ENCODE measurements around the gene FAM83C.
A peak's percentile ranks its signal among the peaks of the same experiment; 100 is the strongest.
"Not testable (repeated sequence)": the region's sequence is repeated elsewhere in the genome, so short reads cannot be mapped to it uniquely, and the experiment has no call there.

FAM83C gene

GRCh38 chr20:35318502-35319157 lies 26.4 kb upstream of the FAM83C start:
- H3K27me3 ChIP-seq (ENCODE audit: control insufficient read depth in 1 of 2, insufficient read depth in 2 of 2, low read length in 2 of 2): no peaks in the 10 kb centered on the region
- H3K36me3 ChIP-seq (ENCODE audit: control insufficient read depth in 1 of 2, insufficient read depth in 2 of 2, low read length in 2 of 2): peaks cover 0 to 16% of the 10 kb centered on the region in 2 donors
- peak overlapping the region; percentile 66 for H3K27ac ChIP-seq (ENCODE audit: low read depth, low read length)
- no peak overlapping the region for H3K4me3 ChIP-seq (ENCODE audit: low read depth in 1 of 2, low read length in 2 of 2)
- H3K9ac ChIP-seq (ENCODE audit: low read depth in 1 of 2, low read length in 2 of 2): peak overlapping the region; percentile 5 to 24
- no peaks in the 10 kb centered on the region for H3K9me3 ChIP-seq (ENCODE audit: control insufficient read depth in 1 of 2, low read length in 2 of 2)
- H3K4me1 ChIP-seq (ENCODE audit: control insufficient read depth in 1 of 2, insufficient read depth in 2 of 2, low read length in 2 of 2): peaks cover 12 to 34% of the 10 kb centered on the region in 2 donors

GRCh38 chr20:35317416-35318210 lies 25.4 kb upstream of the FAM83C start:
- Histone ChIP-seq H3K27me3 (ENCODE audit: control insufficient read depth in 1 of 2, insufficient read depth in 2 of 2, low read length in 2 of 2) (no peaks in the 10 kb centered on the region), H3K4me1 (ENCODE audit: control insufficient read depth in 1 of 2, insufficient read depth in 2 of 2, low read length in 2 of 2) (peaks cover 12 to 34% of the 10 kb centered on the region in 2 donors), H3K4me3 (ENCODE audit: low read depth in 1 of 2, low read length in 2 of 2) (no peak overlapping the region), H3K36me3 (ENCODE audit: control insufficient read depth in 1 of 2, insufficient read depth in 2 of 2, low read length in 2 of 2) (peaks cover 0 to 16% of the 10 kb centered on the region in 2 donors), H3K9ac (ENCODE audit: low read depth in 1 of 2, low read length in 2 of 2) (peak overlapping the region; percentile 5 to 22), H3K9me3 (ENCODE audit: control insufficient read depth in 1 of 2, low read length in 2 of 2) (no peaks in the 10 kb centered on the region), H3K27ac (ENCODE audit: low read depth, low read length) (peak overlapping the region; percentile 13)

GRCh38 chr20:35316086-35316485 lies 23.9 kb upstream of the FAM83C start:
- H3K9me3 ChIP-seq (ENCODE audit: control insufficient read depth in 1 of 2, low read length in 2 of 2): no peaks in the 10 kb centered on the region
- H3K27me3 ChIP-seq (ENCODE audit: control insufficient read depth in 1 of 2, insufficient read depth in 2 of 2, low read length in 2 of 2): no peaks in the 10 kb centered on the region
- H3K9ac ChIP-seq (ENCODE audit: low read depth in 1 of 2, low read length in 2 of 2): no peak overlapping the region
- H3K36me3 ChIP-seq (ENCODE audit: control insufficient read depth in 1 of 2, insufficient read depth in 2 of 2, low read length in 2 of 2): peaks cover 0 to 16% of the 10 kb centered on the region in 2 donors
- no peak overlapping the region for H3K27ac ChIP-seq (ENCODE audit: low read depth, low read length)
- peaks cover 12 to 34% of the 10 kb centered on the region in 2 donors for H3K4me1 ChIP-seq (ENCODE audit: control insufficient read depth in 1 of 2, insufficient read depth in 2 of 2, low read length in 2 of 2)
- H3K4me3 ChIP-seq (ENCODE audit: low read depth in 1 of 2, low read length in 2 of 2): no peak overlapping the region

GRCh38 chr20:35315632-35316020 lies 23.4 kb upstream of the FAM83C start:
- H3K4me3 ChIP-seq (ENCODE audit: low read depth in 1 of 2, low read length in 2 of 2); H3K9me3 ChIP-seq (ENCODE audit: control insufficient read depth in 1 of 2, low read length in 2 of 2); H3K27ac ChIP-seq (ENCODE audit: low read depth, low read length); H3K9ac ChIP-seq (ENCODE audit: low read depth in 1 of 2, low read length in 2 of 2); H3K27me3 ChIP-seq (ENCODE audit: control insufficient read depth in 1 of 2, insufficient read depth in 2 of 2, low read length in 2 of 2): not testable (repeated sequence)
- Histone ChIP-seq H3K36me3 (ENCODE audit: control insufficient read depth in 1 of 2, insufficient read depth in 2 of 2, low read length in 2 of 2) (peaks cover 0 to 14% of the 10 kb centered on the region in 2 donors), H3K4me1 (ENCODE audit: control insufficient read depth in 1 of 2, insufficient read depth in 2 of 2, low read length in 2 of 2) (peaks cover 12 to 32% of the 10 kb centered on the region in 2 donors)

GRCh38 chr20:35314816-35315631 lies 22.8 kb upstream of the FAM83C start:
- Histone ChIP-seq H3K27ac (ENCODE audit: low read depth, low read length) (no peak overlapping the region), H3K9me3 (ENCODE audit: control insufficient read depth in 1 of 2, low read length in 2 of 2) (no peaks in the 10 kb centered on the region), H3K36me3 (ENCODE audit: control insufficient read depth in 1 of 2, insufficient read depth in 2 of 2, low read length in 2 of 2) (peaks cover 0 to 10% of the 10 kb centered on the region in 2 donors), H3K9ac (ENCODE audit: low read depth in 1 of 2, low read length in 2 of 2) (no peak overlapping the region), H3K4me1 (ENCODE audit: control insufficient read depth in 1 of 2, insufficient read depth in 2 of 2, low read length in 2 of 2) (peaks cover 12 to 26% of the 10 kb centered on the region in 2 donors), H3K4me3 (ENCODE audit: low read depth in 1 of 2, low read length in 2 of 2) (no peak overlapping the region), H3K27me3 (ENCODE audit: control insufficient read depth in 1 of 2, insufficient read depth in 2 of 2, low read length in 2 of 2) (no peaks in the 10 kb centered on the region)

- Histone ChIP-seq H3K27me3 (ENCODE audit: control insufficient read depth in 1 of 2, insufficient read depth in 2 of 2, low read length in 2 of 2) (no peaks in the 10 kb centered on the region), H3K27ac (ENCODE audit: low read depth, low read length) (no peak overlapping the region), H3K4me3 (ENCODE audit: low read depth in 1 of 2, low read length in 2 of 2) (no peak overlapping the region), H3K4me1 (ENCODE audit: control insufficient read depth in 1 of 2, insufficient read depth in 2 of 2, low read length in 2 of 2) (peaks cover 0 to 6% of the 10 kb centered on the region in 2 donors), H3K9ac (ENCODE audit: low read depth in 1 of 2, low read length in 2 of 2) (no peak overlapping the region), H3K36me3 (ENCODE audit: control insufficient read depth in 1 of 2, insufficient read depth in 2 of 2, low read length in 2 of 2) (peaks cover 0 to 25% of the 10 kb centered on the region in 2 donors), H3K9me3 (ENCODE audit: control insufficient read depth in 1 of 2, low read length in 2 of 2) (no peaks in the 10 kb centered on the region)
Measured at GRCh38 chr20:35312318-35312717, 20.1 kb upstream of the FAM83C start.

GRCh38 chr20:35311822-35312221 lies 19.6 kb upstream of the FAM83C start:
- Histone ChIP-seq H3K27me3 (ENCODE audit: control insufficient read depth in 1 of 2, insufficient read depth in 2 of 2, low read length in 2 of 2) (no peaks in the 10 kb centered on the region), H3K27ac (ENCODE audit: low read depth, low read length) (no peak overlapping the region), H3K4me3 (ENCODE audit: low read depth in 1 of 2, low read length in 2 of 2) (no peak overlapping the region), H3K4me1 (ENCODE audit: control insufficient read depth in 1 of 2, insufficient read depth in 2 of 2, low read length in 2 of 2) (peaks cover 0 to 8% of the 10 kb centered on the region in 2 donors), H3K9me3 (ENCODE audit: control insufficient read depth in 1 of 2, low read length in 2 of 2) (no peaks in the 10 kb centered on the region), H3K36me3 (ENCODE audit: control insufficient read depth in 1 of 2, insufficient read depth in 2 of 2, low read length in 2 of 2) (peaks cover 0 to 25% of the 10 kb centered on the region in 2 donors), H3K9ac (ENCODE audit: low read depth in 1 of 2, low read length in 2 of 2) (no peak overlapping the region)

GRCh38 chr20:35311409-35311808 lies 19.2 kb upstream of the FAM83C start:
- Histone ChIP-seq H3K36me3 (ENCODE audit: control insufficient read depth in 1 of 2, insufficient read depth in 2 of 2, low read length in 2 of 2) (peaks cover 0 to 26% of the 10 kb centered on the region in 2 donors), H3K4me1 (ENCODE audit: control insufficient read depth in 1 of 2, insufficient read depth in 2 of 2, low read length in 2 of 2) (peaks cover 0 to 13% of the 10 kb centered on the region in 2 donors), H3K27me3 (ENCODE audit: control insufficient read depth in 1 of 2, insufficient read depth in 2 of 2, low read length in 2 of 2) (no peaks in the 10 kb centered on the region), H3K27ac (ENCODE audit: low read depth, low read length) (no peak overlapping the region), H3K4me3 (ENCODE audit: low read depth in 1 of 2, low read length in 2 of 2) (no peak overlapping the region), H3K9me3 (ENCODE audit: control insufficient read depth in 1 of 2, low read length in 2 of 2) (no peaks in the 10 kb centered on the region), H3K9ac (ENCODE audit: low read depth in 1 of 2, low read length in 2 of 2) (no peak overlapping the region)

- Histone ChIP-seq H3K27me3 (ENCODE audit: control insufficient read depth in 1 of 2, insufficient read depth in 2 of 2, low read length in 2 of 2) (no peaks in the 10 kb centered on the region), H3K4me1 (ENCODE audit: control insufficient read depth in 1 of 2, insufficient read depth in 2 of 2, low read length in 2 of 2) (peaks cover 7 to 29% of the 10 kb centered on the region in 2 donors), H3K9me3 (ENCODE audit: control insufficient read depth in 1 of 2, low read length in 2 of 2) (no peaks in the 10 kb centered on the region), H3K36me3 (ENCODE audit: control insufficient read depth in 1 of 2, insufficient read depth in 2 of 2, low read length in 2 of 2) (peaks cover 7 to 21% of the 10 kb centered on the region in 2 donors), H3K4me3 (ENCODE audit: low read depth in 1 of 2, low read length in 2 of 2) (no peak overlapping the region), H3K9ac (ENCODE audit: low read depth in 1 of 2, low read length in 2 of 2) (peak overlapping the region in 1 of 2 donors; percentile 0), H3K27ac (ENCODE audit: low read depth, low read length) (no peak overlapping the region)
Measured at GRCh38 chr20:35307666-35308653, 15.7 kb upstream of the FAM83C start.
